Heart right ventricle (tissue), 16 donors: ENCODE results near the gene CACNB1. TPM values are rescaled to one million over a fixed set of nuclear protein-coding genes. Genes with fewer than 3 reads are reported as not detected.

Experiments used
- ATAC-seq, 8 donors: fragments of 200-7000 bp; cut with Tn5 transposase; one replicate each; pipeline ENCODE4 v1.9.1; 2020; ENCODE audit warnings: mild to moderate bottlenecking in 8 of 8, moderate library complexity in 8 of 8, moderate number of reproducible peaks in 1 of 8
- DNase-seq, 2 donors: peaks; one replicate each; pipeline ENCODE4 v3.0.0-alpha.2; 2020
- H3K27ac ChIP-seq, 10 donors: fragments of 200-600 bp; sonication (generic) in 2 of 10; one replicate each; pipeline versions ENCODE4 v1.5.0 to v1.8.0; 2020 to 2022; ENCODE audit warnings: mild to moderate bottlenecking in 3 of 10
- H3K27me3 ChIP-seq, 7 donors: fragments of 200-600 bp; one replicate each; pipeline ENCODE4 v1.8.0; 2021 to 2022; ENCODE audit warnings: mild to moderate bottlenecking in 2 of 7
- H3K36me3 ChIP-seq, 9 donors: fragments of 200-600 bp; sonication (generic) in 1 of 9; one replicate each; pipeline versions ENCODE4 v1.5.0 to v1.8.0; 2020 to 2022; ENCODE audit warnings: mild to moderate bottlenecking in 2 of 9
- H3K4me1 ChIP-seq, 9 donors: fragments of 200-600 bp; sonication (generic) in 1 of 9; one replicate each; pipeline versions ENCODE4 v1.5.0 to v1.8.0; 2020 to 2022; ENCODE audit warnings: mild to moderate bottlenecking in 4 of 9
- H3K4me3 ChIP-seq, 10 donors: fragments of 200-600 bp; sonication (generic) in 2 of 10; one replicate each; pipeline versions ENCODE4 v1.5.0 to v1.8.0; 2020 to 2022; ENCODE audit warnings: mild to moderate bottlenecking in 7 of 10, moderate library complexity in 2 of 10
- H3K9me3 ChIP-seq, 11 donors: fragments of 200-600 bp in 10 of 11; sonication (generic) in 2 of 11; one replicate each; pipeline versions ENCODE4 v1.5.0 to v1.8.0; 2013 to 2022; ENCODE audit warnings: mild to moderate bottlenecking in 2 of 11, control low read depth in 1 of 11, moderate library complexity in 1 of 11
- WGBS, 2 donors: extraction: QIAGEN DNeasy Blood & Tissue Kit; methylation state at CpG; one replicate each; pipeline ENCODE4 v1.1.7; 2013; ENCODE audit warnings: inconsistent platforms in 1 of 2; 5-methylcytosine and 5-hydroxymethylcytosine counted together
- intact Hi-C, 10 donors: fragments of 100-400 bp; cut with DNase I; formaldehyde crosslinking; loops; one replicate each; pipeline versions ENCODE4 v1.11.1 to v1.14.2; 2022
- long read RNA-seq, 3 donors: library from polyadenylated mRNA; unstranded; transcript quantifications; one replicate each; pipeline ENCODE4 v2.0.0, GENCODE V29; 2020 to 2021
- polyA plus RNA-seq, 2 donors: library from polyadenylated mRNA; stranded (reverse); fragments of 200-250 nt; gene quantifications; one replicate each; pipeline ENCODE4 v1.2.3, GENCODE V29; 2013
- total RNA-seq, 10 donors: library from RNA; stranded (reverse); fragmentation: NEBNext Ultra II Directional in 3 of 10; extraction: Animal tissue kit (Norgen Biotek cat#: 25700) in 3 of 10; gene quantifications; one replicate each; pipeline versions ENCODE4 v1.2.1 to v1.2.4, GENCODE V29; 2021 to 2023
- TF ChIP-seq, protein P1 (sequence below), 9 donors: fragments of 200-600 bp; sonication (generic) in 2 of 9; IDR thresholded peaks; one replicate each; pipeline versions ENCODE4 v1.5.0 to v1.8.0; 2021 to 2022; ENCODE audit warnings: antibody characterized with exemption in 9 of 9, mild to moderate bottlenecking in 5 of 9, moderate library complexity in 1 of 9
- donor health status: Arrhythmogenic right ventricular cardiomyopathy.
- donor health status: ischemic (EF 13 %, LVEDD 7.1; RV severe dilation, severe dysfunction).
- donor health status: healthy with polysubstance abuse.
- donor health status: DM: no; HTN: yes; CAD: no.
- donor health status: DM: no; HTN: no; CAD: no.
- donor health status: ischemic (EF 25% LVEDD 6.9; RV normal size, moderate dysfunction).
- donor health status: ischemic (EF 25% LVEDD 5.7; RV mildly dilated, moderate dysfunction).
- donor health status: healthy.
- donor health status: DM: yes; HTN: yes; CAD: no.
- donor health status: Ischemic cardiomyopathy.
- donor health status: ischemic (EF 35%, LVEDD 5.7; RV mildly dilated, moderate dysfunction).
- donor health status: nonischemic (EF 11% LVEDD 7.7; RV severe dilation, severe dysfunction).
- donor health status: DM: yes; HTN: yes; CAD: no.
- donor health status: PGD.
- donor health status: ischemic (EF 29% LVEDD 5.4; RV normal size, mild dysfunction).
- donor health status: nonischemic (EF 23%, LVEDD 6.1; RV moderate dilation, normal function).

Gene CACNB1
- total RNA-seq (1 to 10 TPM; 3.3 to 7.9 (median 4.6) TPM), polyA plus RNA-seq (10 to 100 TPM in 1 of 2 donors, 1 to 10 TPM in 1; 6.8 to 11.5 TPM)
- long read RNA-seq, donor 1, transcript CACNB1-201 (13 exons, 1,889 nt) = major isoform, 11 of 12 reads
- long read RNA-seq, donor 1, partial matches to known transcripts = 1 of 12 reads
- long read RNA-seq, donor 1, other reads (novel, unspliced or antisense) = 0 of 12 reads
- long read RNA-seq, donor 2, transcript CACNB1-201 (13 exons, 1,889 nt) = major isoform, 8 of 9 reads
- long read RNA-seq, donor 2, partial matches to known transcripts = 0 of 9 reads
- long read RNA-seq, donor 2, other reads (novel, unspliced or antisense) = 1 of 9 reads
- long read RNA-seq, donor 3, transcript CACNB1-201 (13 exons, 1,889 nt) = major isoform, 9 of 10 reads
- long read RNA-seq, donor 3, partial matches to known transcripts = 0 of 10 reads
- long read RNA-seq, donor 3, other reads (novel, unspliced or antisense) = 1 of 10 reads

DNA sequence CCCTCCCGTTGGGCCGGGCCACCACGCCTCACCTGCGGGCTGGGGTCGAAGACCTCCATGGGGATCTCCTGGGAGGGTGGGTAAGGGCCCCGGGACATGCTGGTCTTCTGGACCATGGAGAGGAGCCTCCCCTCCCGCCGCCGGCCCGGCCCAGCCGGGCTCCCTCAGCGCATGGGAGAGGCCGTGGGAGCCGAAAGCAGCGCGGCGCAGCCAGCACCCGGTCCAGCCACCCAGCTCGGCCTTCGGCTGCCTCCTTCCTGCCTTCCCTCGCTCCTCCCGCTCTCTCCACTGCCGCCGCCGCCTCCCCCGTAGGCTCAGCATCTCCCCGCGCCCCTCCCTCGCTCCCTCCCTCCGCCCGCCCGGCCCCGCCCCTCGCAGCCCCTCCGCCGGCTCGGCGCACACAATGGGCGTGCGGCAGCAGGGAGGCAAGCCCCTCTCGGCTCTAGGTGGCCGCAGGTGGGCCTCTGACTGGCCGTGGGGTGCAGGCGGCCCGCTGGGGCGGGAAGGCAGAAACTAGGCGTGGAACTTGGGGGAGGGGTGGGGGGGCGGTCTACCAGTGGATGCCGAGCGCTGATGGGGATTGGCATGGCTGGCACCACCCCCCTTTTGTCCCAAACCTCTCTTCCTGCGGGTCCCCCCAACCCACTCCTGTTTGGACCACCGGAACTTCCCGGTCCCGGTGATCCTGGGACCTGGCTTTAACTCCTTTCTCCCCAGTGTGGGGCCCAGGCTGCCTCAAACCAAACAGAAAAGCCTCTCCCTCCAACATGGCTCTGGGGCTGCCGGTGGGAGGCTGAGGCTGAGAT, at the start of gene CACNB1:
TSS of gene CACNB1 (minus strand) at position 290 of the 806 bp plus-strand sequence. CDS start at position 116, 174 bp downstream.
- Histone ChIP-seq H3K27me3 (no peaks in the 10 kb centered on the region), H3K4me1 (peaks cover 8 to 70% (median 53%) of the 10 kb centered on the region in 9 donors), H3K36me3 (peaks cover 0 to 33% (median 14%) of the 10 kb centered on the region in 9 donors), H3K27ac (peak within 1 kb of the TSS in 9 of 10 donors; percentile 30 to 97 (median 80)), H3K9me3 (no peaks in the 10 kb centered on the region), H3K4me3 (peak within 1 kb of the TSS; percentile 53 to 99 (median 85))
- TF ChIP-seq, protein P1, sequence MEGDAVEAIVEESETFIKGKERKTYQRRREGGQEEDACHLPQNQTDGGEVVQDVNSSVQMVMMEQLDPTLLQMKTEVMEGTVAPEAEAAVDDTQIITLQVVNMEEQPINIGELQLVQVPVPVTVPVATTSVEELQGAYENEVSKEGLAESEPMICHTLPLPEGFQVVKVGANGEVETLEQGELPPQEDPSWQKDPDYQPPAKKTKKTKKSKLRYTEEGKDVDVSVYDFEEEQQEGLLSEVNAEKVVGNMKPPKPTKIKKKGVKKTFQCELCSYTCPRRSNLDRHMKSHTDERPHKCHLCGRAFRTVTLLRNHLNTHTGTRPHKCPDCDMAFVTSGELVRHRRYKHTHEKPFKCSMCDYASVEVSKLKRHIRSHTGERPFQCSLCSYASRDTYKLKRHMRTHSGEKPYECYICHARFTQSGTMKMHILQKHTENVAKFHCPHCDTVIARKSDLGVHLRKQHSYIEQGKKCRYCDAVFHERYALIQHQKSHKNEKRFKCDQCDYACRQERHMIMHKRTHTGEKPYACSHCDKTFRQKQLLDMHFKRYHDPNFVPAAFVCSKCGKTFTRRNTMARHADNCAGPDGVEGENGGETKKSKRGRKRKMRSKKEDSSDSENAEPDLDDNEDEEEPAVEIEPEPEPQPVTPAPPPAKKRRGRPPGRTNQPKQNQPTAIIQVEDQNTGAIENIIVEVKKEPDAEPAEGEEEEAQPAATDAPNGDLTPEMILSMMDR (IDR thresholded peaks at IDR 0.05) = no peak
- DNase-seq (peak; percentile 74 to 81), ATAC-seq (peak; percentile 35 to 71 (median 62))
- 0 to 1% methylated on average over 29 to 55 of the region's 55 CpGs for WGBS, 2 donors
- intact Hi-C loops = loop anchor here in 1 of 10 donors (10.0 kb wide), 1 partner anchor 843 kb away; the partner anchor contains the start of gene SOCS7

DNA sequence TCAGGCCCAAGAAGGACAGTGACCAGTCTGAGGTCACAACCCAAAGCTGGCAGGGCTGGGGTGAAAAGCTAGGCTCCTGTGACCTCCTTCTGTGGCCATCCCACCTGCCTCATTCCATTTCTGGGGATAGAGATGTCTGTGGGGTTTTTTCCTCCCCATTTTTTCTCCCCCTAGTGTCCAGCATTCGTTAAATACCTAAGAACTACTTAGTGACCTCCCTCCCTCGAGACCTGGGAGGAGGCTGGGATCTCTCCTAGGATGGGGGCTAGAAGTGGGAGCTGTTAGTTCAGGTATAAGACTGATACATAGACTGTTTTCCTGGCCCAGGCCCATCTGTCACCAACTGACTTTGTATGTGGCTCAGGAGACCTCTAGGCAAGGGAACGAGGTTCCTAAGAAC, 48.8 kb upstream of the CACNB1 start:
- TF ChIP-seq, protein P1 (IDR thresholded peaks at IDR 0.05) = no peak
- intact Hi-C loops = loop anchor here in 5 of 10 donors (10.0 kb wide), 3 partner anchors 81 to 271 kb away; partner anchors contain the start of gene ARL5C (in 2 of the 5)
- WGBS, 2 donors = 50 to 51% methylated on average over 3 of the region's 3 CpGs
- peaks cover 0 to 5% (median 0%) of the 10 kb centered on the region in 7 donors for H3K27me3 ChIP-seq
- DNase-seq = no peak
- no peak overlapping the region for H3K27ac ChIP-seq
- H3K36me3 ChIP-seq = no peaks in the 10 kb centered on the region
- H3K4me3 ChIP-seq = no peak overlapping the region
- no peaks in the 10 kb centered on the region for H3K9me3 ChIP-seq
- ATAC-seq = no peak
- H3K4me1 ChIP-seq = peaks cover 0 to 17% (median 5%) of the 10 kb centered on the region in 9 donors

DNA sequence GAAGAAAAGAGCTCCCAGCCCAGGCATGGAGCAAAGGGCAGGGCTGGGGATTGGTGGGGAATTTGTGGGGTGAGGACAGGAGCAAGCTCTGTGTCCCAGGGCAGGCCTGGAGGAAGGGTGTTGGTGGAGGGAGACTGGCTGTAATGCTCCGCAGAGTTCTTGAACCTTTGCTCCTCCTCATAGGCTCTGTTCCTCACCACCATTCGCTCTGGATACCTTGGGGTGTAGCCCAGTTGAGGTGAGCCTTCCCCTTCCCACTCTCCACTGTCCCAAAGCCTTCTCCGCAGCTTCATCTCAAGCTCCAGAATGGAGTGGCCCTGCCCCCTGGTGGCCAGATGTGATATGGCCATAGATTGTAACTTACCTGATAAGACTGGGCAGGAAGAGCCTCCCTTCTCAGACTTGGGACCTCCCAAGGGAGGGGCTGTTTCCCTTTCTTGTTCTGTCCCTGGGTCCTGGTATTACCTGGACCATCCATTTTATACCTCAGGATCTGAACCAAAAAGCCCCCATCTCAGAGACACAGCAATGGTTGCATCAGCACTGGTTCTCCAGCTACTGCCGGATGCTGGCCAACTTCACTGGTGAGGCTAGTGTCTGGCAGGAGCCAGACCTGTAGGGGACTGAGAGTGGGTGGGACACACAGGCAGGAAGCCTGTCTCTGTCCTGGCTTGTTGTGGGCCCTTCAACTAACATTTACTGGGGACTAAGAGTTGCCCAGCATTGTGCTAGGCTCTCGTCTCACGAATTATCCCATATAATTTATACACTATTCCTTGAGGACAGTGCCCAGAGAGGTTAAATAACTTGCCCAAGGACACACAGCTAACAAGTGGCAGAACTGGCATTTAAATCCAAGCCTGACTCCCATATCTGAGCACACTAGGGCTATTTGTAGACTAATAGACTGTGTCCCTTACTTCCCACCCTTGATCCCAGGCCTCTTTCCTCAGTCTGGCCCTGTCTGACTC, 47.4 kb upstream of the CACNB1 start:
- H3K36me3 ChIP-seq = no peaks in the 10 kb centered on the region
- WGBS, 2 donors = 37 to 44% methylated on average over 6 of the region's 6 CpGs
- H3K27me3 ChIP-seq = peaks cover 0 to 5% (median under 1%) of the 10 kb centered on the region in 7 donors
- H3K4me3 ChIP-seq = no peak overlapping the region
- intact Hi-C loops = loop anchor here in 9 of 10 donors (1.0 to 10.0 kb wide), 8 partner anchors 36 to 270 kb away; partner anchors contain the start of gene ARL5C (in 2 of the 9)
- TF ChIP-seq, protein P1 (IDR thresholded peaks at IDR 0.05) = peak; percentile 91 to 97 (median 95)
- H3K27ac ChIP-seq = no peak overlapping the region
- DNase-seq (peak; percentile 79 to 86), ATAC-seq (peak; percentile 86 to 95 (median 89))
- peaks cover 0 to 17% (median 5%) of the 10 kb centered on the region in 9 donors for H3K4me1 ChIP-seq
- no peaks in the 10 kb centered on the region for H3K9me3 ChIP-seq
